ENCODE measurements around the gene KLK11. TPM values are rescaled to one million over a fixed set of nuclear protein-coding genes. Genes with fewer than 3 reads are reported as not detected.

KLK11 gene
- total and polyA plus RNA-seq, 4 donors: 0.07 to 0.25 TPM; not detected in 2

DNA sequence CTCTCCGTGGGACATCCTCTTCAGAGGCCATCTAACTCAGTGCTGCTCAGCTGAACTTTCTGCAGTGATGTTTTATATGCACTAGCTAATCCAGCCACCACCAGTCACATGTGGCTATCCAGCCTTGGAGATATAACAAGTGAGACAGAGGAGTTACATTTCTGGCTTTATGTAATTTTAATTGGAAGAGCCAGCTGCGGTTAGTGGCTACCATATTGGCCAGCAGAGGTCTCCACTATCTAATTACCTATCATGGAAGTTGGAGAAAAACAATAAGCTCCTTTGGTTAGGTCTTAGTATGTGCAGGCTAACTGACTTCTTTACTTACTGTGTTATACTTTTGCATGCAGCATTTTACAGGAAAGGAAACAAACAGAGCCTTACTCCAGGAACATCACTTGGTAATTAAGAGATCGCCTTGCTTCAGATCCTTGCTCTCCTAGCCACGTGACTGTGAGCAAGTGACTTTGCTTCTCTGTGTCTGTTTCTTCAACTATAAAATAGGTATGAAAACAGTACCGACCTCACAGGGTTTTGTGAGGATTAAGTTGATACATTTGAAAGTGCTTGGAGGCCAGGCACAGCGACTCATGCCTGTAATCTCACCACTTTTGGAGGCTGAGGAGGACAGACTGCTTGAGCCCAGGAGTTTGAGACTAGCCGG, 5.3 kb downstream of the KLK11 start:
- peaks cover 0 to 4% (median 2%) of the 10 kb centered on the region in 4 donors for H3K27me3 ChIP-seq (ENCODE audit: control insufficient read depth in 4 of 4, insufficient read depth in 4 of 4, low read length in 3 of 4)
- no peak for DNase-seq (ENCODE audit: low spot score)
- H3K9me3 ChIP-seq (ENCODE audit: control insufficient read depth in 4 of 4, low read length in 3 of 4): no peaks in the 10 kb centered on the region
- H3K36me3 ChIP-seq (ENCODE audit: control insufficient read depth in 4 of 4, insufficient read depth in 3 of 4, low read depth in 1 of 4, low read length in 3 of 4): no peaks in the 10 kb centered on the region
- H3K4me3 ChIP-seq (ENCODE audit: low read depth in 1 of 3, low read length in 3 of 3): no peak overlapping the region
- H3K9ac ChIP-seq (ENCODE audit: low read depth in 1 of 2, low read length in 2 of 2): no peak overlapping the region
- WGBS: 37% methylated on average over 7 of the region's 7 CpGs
- no peak overlapping the region for H3K27ac ChIP-seq (ENCODE audit: low read depth in 1 of 2, low read length in 2 of 2)
- TF ChIP-seq, protein P1, sequence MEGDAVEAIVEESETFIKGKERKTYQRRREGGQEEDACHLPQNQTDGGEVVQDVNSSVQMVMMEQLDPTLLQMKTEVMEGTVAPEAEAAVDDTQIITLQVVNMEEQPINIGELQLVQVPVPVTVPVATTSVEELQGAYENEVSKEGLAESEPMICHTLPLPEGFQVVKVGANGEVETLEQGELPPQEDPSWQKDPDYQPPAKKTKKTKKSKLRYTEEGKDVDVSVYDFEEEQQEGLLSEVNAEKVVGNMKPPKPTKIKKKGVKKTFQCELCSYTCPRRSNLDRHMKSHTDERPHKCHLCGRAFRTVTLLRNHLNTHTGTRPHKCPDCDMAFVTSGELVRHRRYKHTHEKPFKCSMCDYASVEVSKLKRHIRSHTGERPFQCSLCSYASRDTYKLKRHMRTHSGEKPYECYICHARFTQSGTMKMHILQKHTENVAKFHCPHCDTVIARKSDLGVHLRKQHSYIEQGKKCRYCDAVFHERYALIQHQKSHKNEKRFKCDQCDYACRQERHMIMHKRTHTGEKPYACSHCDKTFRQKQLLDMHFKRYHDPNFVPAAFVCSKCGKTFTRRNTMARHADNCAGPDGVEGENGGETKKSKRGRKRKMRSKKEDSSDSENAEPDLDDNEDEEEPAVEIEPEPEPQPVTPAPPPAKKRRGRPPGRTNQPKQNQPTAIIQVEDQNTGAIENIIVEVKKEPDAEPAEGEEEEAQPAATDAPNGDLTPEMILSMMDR (IDR thresholded peaks at IDR 0.05; ENCODE audit: low read depth, low read length, missing input control): peak; percentile 60
- TF ChIP-seq RAD21 (IDR thresholded peaks at IDR 0.05): peak; percentile 62 to 65
- no peak for TF ChIP-seq EGR1 (IDR thresholded peaks at IDR 0.05; ENCODE audit: low read depth in 2 of 2)
- peaks cover 0 to 13% (median 5%) of the 10 kb centered on the region in 4 donors for H3K4me1 ChIP-seq (ENCODE audit: control insufficient read depth in 4 of 4, insufficient read depth in 4 of 4, low read length in 3 of 4)

DNA sequence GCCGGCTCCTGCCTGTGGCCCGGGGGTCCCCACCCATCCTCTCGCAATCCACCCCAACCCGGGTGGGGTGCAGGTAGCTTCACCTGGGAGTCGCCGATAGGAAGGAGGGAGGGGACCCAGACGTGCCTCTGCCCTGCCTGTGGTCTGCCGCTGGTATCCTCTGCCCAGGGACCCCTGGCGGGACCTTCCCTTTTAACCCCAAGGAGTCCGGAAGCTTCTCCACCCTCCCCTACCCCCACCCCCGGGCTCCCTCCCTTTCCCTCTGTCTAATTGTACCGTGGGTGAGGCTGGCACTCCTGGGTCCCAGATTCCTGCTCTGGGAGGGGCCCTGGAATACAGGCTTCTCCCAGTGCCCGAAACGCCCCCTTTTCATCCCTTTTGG, 6.9 kb downstream of the KLK11 start, which contains the start of gene KLK10:
KLK10 (minus strand) TSS at position 166 of the 382 bp plus-strand sequence. CDS start 579 bp downstream, outside the sequence.
- Histone ChIP-seq H3K9ac (ENCODE audit: low read depth in 1 of 2, low read length in 2 of 2) (no peak within 1 kb of the TSS), H3K27ac (ENCODE audit: low read depth in 1 of 2, low read length in 2 of 2) (no peak within 1 kb of the TSS), H3K4me3 (ENCODE audit: low read depth in 1 of 3, low read length in 3 of 3) (peak within 1 kb of the TSS in 1 of 3 donors; percentile 27), H3K27me3 (ENCODE audit: control insufficient read depth in 4 of 4, insufficient read depth in 4 of 4, low read length in 3 of 4) (peaks cover 0 to 8% (median 3%) of the 10 kb centered on the region in 4 donors), H3K36me3 (ENCODE audit: control insufficient read depth in 4 of 4, insufficient read depth in 3 of 4, low read depth in 1 of 4, low read length in 3 of 4) (no peaks in the 10 kb centered on the region), H3K9me3 (ENCODE audit: control insufficient read depth in 4 of 4, low read length in 3 of 4) (no peaks in the 10 kb centered on the region), H3K4me1 (ENCODE audit: control insufficient read depth in 4 of 4, insufficient read depth in 4 of 4, low read length in 3 of 4) (peaks cover 0 to 13% (median 5%) of the 10 kb centered on the region in 4 donors)
- DNase-seq (ENCODE audit: low spot score): no peak
- WGBS: 5% methylated on average over 14 of the region's 14 CpGs
- TF ChIP-seq, protein P1 (IDR thresholded peaks at IDR 0.05; ENCODE audit: low read depth, low read length, missing input control): no peak
- TF ChIP-seq JUND (IDR thresholded peaks at IDR 0.05): no peak
- no peak for TF ChIP-seq HNF4A (conservative IDR thresholded peaks at IDR 0.05)

DNA sequence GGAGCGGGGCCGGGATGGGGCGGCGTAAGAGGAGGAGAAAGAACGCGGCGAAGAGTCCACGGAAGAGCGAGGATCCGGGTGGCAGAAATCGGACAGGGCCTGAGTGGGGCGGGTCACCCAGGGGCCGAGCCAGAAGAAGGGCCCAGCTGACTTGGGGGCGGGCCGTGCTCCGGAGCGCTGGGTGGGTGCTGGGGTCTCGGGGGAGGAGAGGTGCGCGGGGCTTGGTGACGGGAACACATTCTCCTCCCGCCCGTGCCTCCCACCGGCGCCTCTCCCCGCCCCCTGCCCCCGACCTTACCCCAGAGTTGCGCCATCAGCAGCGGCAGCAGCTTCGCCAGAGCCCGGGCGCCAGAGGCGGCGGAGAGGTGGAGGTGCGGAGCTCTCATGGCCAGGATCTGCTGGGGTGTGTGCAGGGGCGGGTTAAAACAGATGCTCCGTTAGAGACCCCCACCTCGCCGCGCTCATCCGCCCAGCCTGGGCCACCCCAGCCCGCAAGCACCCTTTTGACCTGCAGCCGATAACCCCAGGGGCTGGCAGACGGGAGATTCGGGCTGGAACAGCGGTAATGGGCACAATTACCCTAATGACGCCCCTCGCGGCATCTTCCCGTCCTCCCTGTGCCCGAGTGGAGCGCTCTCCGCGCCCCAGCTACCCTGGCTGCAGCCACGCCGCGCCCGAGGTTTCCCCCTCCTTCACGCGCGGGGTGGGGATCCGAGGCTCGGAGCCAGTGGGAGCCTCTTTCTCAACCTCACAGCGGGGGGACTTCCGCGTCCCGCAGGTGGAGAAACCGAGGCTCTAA, 7.5 kb downstream of the KLK11 start:
- 3% methylated on average over 68 of the region's 68 CpGs for WGBS
- no peak for DNase-seq (ENCODE audit: low spot score)
- TF ChIP-seq, protein P2, sequence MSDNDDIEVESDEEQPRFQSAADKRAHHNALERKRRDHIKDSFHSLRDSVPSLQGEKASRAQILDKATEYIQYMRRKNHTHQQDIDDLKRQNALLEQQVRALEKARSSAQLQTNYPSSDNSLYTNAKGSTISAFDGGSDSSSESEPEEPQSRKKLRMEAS (IDR thresholded peaks at IDR 0.05): no peak
- TF ChIP-seq RXRA (IDR thresholded peaks at IDR 0.05) (no peak), FOXA1 (IDR thresholded peaks at IDR 0.05) (no peak), JUND (IDR thresholded peaks at IDR 0.05) (no peak), SP1 (IDR thresholded peaks at IDR 0.05) (no peak), YY1 (IDR thresholded peaks at IDR 0.05) (no peak)
- TF ChIP-seq, protein P3, sequence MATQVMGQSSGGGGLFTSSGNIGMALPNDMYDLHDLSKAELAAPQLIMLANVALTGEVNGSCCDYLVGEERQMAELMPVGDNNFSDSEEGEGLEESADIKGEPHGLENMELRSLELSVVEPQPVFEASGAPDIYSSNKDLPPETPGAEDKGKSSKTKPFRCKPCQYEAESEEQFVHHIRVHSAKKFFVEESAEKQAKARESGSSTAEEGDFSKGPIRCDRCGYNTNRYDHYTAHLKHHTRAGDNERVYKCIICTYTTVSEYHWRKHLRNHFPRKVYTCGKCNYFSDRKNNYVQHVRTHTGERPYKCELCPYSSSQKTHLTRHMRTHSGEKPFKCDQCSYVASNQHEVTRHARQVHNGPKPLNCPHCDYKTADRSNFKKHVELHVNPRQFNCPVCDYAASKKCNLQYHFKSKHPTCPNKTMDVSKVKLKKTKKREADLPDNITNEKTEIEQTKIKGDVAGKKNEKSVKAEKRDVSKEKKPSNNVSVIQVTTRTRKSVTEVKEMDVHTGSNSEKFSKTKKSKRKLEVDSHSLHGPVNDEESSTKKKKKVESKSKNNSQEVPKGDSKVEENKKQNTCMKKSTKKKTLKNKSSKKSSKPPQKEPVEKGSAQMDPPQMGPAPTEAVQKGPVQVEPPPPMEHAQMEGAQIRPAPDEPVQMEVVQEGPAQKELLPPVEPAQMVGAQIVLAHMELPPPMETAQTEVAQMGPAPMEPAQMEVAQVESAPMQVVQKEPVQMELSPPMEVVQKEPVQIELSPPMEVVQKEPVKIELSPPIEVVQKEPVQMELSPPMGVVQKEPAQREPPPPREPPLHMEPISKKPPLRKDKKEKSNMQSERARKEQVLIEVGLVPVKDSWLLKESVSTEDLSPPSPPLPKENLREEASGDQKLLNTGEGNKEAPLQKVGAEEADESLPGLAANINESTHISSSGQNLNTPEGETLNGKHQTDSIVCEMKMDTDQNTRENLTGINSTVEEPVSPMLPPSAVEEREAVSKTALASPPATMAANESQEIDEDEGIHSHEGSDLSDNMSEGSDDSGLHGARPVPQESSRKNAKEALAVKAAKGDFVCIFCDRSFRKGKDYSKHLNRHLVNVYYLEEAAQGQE (IDR thresholded peaks at IDR 0.05): no peak
- TF ChIP-seq, protein P4, sequence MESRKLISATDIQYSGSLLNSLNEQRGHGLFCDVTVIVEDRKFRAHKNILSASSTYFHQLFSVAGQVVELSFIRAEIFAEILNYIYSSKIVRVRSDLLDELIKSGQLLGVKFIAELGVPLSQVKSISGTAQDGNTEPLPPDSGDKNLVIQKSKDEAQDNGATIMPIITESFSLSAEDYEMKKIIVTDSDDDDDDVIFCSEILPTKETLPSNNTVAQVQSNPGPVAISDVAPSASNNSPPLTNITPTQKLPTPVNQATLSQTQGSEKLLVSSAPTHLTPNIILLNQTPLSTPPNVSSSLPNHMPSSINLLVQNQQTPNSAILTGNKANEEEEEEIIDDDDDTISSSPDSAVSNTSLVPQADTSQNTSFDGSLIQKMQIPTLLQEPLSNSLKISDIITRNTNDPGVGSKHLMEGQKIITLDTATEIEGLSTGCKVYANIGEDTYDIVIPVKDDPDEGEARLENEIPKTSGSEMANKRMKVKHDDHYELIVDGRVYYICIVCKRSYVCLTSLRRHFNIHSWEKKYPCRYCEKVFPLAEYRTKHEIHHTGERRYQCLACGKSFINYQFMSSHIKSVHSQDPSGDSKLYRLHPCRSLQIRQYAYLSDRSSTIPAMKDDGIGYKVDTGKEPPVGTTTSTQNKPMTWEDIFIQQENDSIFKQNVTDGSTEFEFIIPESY (IDR thresholded peaks at IDR 0.05): no peak
- TF ChIP-seq, protein P5, sequence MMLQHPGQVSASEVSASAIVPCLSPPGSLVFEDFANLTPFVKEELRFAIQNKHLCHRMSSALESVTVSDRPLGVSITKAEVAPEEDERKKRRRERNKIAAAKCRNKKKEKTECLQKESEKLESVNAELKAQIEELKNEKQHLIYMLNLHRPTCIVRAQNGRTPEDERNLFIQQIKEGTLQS (IDR thresholded peaks at IDR 0.05): no peak
- peak overlapping the region in 1 of 3 donors; percentile 27 for H3K4me3 ChIP-seq (ENCODE audit: low read depth in 1 of 3, low read length in 3 of 3)
- no peak overlapping the region for H3K27ac ChIP-seq (ENCODE audit: low read depth in 1 of 2, low read length in 2 of 2)
- no peaks in the 10 kb centered on the region for H3K36me3 ChIP-seq (ENCODE audit: control insufficient read depth in 4 of 4, insufficient read depth in 3 of 4, low read depth in 1 of 4, low read length in 3 of 4)
- H3K9me3 ChIP-seq (ENCODE audit: control insufficient read depth in 4 of 4, low read length in 3 of 4): no peaks in the 10 kb centered on the region
- H3K27me3 ChIP-seq (ENCODE audit: control insufficient read depth in 4 of 4, insufficient read depth in 4 of 4, low read length in 3 of 4): peaks cover 0 to 4% (median 3%) of the 10 kb centered on the region in 4 donors
- no peak overlapping the region for H3K9ac ChIP-seq (ENCODE audit: low read depth in 1 of 2, low read length in 2 of 2)
- peaks cover 0 to 13% (median 5%) of the 10 kb centered on the region in 4 donors for H3K4me1 ChIP-seq (ENCODE audit: control insufficient read depth in 4 of 4, insufficient read depth in 4 of 4, low read length in 3 of 4)

Measured in liver (tissue), 9 donors.